Measurements from ENCODE around the gene LEKR1.
"Not testable (repeated sequence)": the region's sequence is repeated elsewhere in the genome, so short reads cannot be mapped to it uniquely, and the experiment has no call there.

DNA sequence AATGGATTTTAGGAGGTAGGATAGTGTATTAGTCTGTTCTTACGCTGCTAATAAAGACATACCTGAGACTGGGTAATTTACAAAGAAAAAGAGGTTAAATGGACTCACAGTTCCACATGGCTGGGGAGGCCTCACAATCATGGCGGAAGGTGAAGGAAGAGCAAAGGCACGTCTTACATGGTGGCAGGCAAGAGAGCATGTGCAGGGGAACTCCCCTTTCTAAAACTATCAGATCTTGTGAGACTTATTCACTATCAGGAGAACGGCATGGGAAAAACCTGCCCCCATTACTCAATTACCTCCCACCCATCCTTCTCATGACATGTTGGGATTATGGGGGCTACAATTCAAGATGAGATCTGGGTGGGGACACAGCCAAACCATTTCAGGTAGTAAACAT lies 25.9 kb upstream of the LEKR1 start:
- not testable (repeated sequence) for TF ChIP-seq CTCF (conservative IDR thresholded peaks at IDR 0.05; ENCODE audit: low read depth, low read length); EZH2 (IDR thresholded peaks at IDR 0.05; ENCODE audit: borderline replicate concordance, low read depth, low read length, poor library complexity, severe bottlenecking)

Data from A673 (cell line).